ENCODE data around the gene SLC36A3. TPM values are rescaled to one million over a fixed set of nuclear protein-coding genes. Genes with fewer than 3 reads are reported as not detected.
"Not testable (repeated sequence)": the region's sequence is repeated elsewhere in the genome, so short reads cannot be mapped to it uniquely, and the experiment has no call there.

The SLC36A3 gene
- total RNA-seq, 4 donors from 2014 or later, result not detected

DNA sequence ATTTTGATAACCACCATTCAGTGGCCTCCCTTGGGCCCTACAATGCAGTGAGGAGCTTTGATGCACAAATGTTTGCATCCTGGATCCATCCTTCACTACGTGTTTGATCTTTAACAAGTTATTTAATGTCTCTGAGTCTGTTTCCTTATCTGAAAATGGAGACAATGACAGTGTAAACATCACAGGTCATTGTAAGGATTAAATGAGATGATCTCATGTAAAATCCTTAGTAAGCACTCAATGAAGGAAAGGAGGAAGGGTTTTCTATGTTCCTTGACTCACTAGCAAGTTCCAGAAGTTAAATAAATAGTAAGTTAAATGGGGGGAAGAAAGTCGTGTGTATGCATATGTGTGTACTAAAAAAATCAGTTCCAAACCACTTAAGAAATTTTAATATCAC is 9.8 kb upstream of the SLC36A3 start:
- no peak overlapping the region for H3K27ac ChIP-seq (replicated peaks in 1 of 4)
- TF ChIP-seq, protein P1, sequence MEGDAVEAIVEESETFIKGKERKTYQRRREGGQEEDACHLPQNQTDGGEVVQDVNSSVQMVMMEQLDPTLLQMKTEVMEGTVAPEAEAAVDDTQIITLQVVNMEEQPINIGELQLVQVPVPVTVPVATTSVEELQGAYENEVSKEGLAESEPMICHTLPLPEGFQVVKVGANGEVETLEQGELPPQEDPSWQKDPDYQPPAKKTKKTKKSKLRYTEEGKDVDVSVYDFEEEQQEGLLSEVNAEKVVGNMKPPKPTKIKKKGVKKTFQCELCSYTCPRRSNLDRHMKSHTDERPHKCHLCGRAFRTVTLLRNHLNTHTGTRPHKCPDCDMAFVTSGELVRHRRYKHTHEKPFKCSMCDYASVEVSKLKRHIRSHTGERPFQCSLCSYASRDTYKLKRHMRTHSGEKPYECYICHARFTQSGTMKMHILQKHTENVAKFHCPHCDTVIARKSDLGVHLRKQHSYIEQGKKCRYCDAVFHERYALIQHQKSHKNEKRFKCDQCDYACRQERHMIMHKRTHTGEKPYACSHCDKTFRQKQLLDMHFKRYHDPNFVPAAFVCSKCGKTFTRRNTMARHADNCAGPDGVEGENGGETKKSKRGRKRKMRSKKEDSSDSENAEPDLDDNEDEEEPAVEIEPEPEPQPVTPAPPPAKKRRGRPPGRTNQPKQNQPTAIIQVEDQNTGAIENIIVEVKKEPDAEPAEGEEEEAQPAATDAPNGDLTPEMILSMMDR (IDR thresholded peaks at IDR 0.05), result no peak
- no peak for TF ChIP-seq POLR2A (IDR thresholded peaks at IDR 0.05; ENCODE audit: low read depth)
- TF ChIP-seq POLR2AphosphoS5 (IDR thresholded peaks at IDR 0.05), result no peak
- TF ChIP-seq EP300 (IDR thresholded peaks at IDR 0.05), result no peak
- no peak overlapping the region for H3K4me3 ChIP-seq
- 55% methylated on average over 2 of the region's 2 CpGs for WGBS
- no peaks in the 10 kb centered on the region for H3K27me3 ChIP-seq
- no peak for DNase-seq (ENCODE audit: extremely low spot score)
- peaks cover 0 to 10% (median 0%) of the 10 kb centered on the region in 4 donors for H3K9me3 ChIP-seq
- peaks cover 0 to 3% (median 0%) of the 10 kb centered on the region in 4 donors for H3K4me1 ChIP-seq
- no peaks in the 10 kb centered on the region for H3K36me3 ChIP-seq
- intact Hi-C loops (cut with DNase I), result no loop called here

DNA sequence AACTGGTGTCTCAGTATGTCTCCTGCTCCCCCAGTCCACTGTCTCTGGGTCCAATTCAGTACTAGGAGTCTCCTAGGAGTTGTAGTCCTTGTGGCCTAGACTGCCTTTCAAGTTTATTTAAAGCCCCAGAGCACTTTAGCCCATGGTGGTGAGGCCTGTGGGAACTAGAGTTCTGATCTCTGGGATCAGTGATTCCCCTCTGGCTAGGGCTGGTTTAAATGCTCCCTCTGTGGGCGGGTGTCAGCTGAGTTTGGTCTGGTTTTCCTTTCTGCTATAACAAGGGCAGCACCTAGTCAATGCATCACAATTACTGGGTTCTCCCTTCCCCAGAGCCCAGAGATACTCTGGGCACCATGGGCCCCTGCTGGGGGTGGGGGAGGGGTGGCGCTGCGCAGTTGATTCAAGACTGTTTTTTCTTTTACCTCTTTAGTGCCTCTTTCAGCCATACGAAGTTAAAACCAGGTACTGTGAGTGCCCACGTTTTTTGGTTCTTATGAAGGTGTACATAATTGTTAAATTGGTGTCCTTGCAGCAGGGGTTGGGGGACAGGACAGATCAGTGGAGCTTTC is 9.3 kb upstream of the SLC36A3 start:
- intact Hi-C loops (cut with DNase I), result no loop called here
- no peak overlapping the region for H3K27ac ChIP-seq (replicated peaks in 1 of 4)
- DNase-seq (ENCODE audit: extremely low spot score), result no peak
- H3K4me3 ChIP-seq, result no peak overlapping the region
- peaks cover 0 to 10% (median 0%) of the 10 kb centered on the region in 4 donors for H3K9me3 ChIP-seq
- TF ChIP-seq POLR2AphosphoS5 (IDR thresholded peaks at IDR 0.05), result no peak
- no peak for TF ChIP-seq EP300 (IDR thresholded peaks at IDR 0.05)
- TF ChIP-seq, protein P1 (IDR thresholded peaks at IDR 0.05), result no peak
- no peak for TF ChIP-seq POLR2A (IDR thresholded peaks at IDR 0.05; ENCODE audit: low read depth)
- H3K36me3 ChIP-seq, result no peaks in the 10 kb centered on the region
- WGBS, result 80% methylated on average over 5 of the region's 5 CpGs
- H3K27me3 ChIP-seq, result no peaks in the 10 kb centered on the region
- peaks cover 0 to 3% (median 0%) of the 10 kb centered on the region in 4 donors for H3K4me1 ChIP-seq

DNA sequence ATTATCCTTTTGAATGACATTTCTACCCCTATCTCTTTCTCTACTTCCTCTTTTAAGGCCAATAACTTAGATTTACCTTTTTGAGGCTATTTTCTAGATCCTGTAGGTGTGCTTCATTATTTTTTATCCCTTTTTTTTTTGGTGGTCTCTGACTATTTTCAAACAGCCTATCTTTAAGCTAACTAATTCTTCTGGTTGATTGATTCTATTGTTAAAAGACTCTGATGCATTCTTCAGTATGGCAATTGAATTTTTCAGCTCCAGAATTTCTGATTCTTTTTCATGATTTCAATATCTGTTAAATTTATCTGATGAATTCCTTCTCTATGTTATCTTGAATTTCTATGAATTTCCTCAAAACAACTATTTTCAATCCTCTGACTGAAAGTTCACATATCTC is 7.4 kb upstream of the SLC36A3 start:
- TF ChIP-seq POLR2A (IDR thresholded peaks at IDR 0.05; ENCODE audit: low read depth), result no peak
- no peak for TF ChIP-seq POLR2AphosphoS5 (IDR thresholded peaks at IDR 0.05)
- TF ChIP-seq, protein P1 (IDR thresholded peaks at IDR 0.05), result no peak
- Histone ChIP-seq H3K4me3 (no peak overlapping the region), H3K9me3 (peaks cover 0 to 10% (median 0%) of the 10 kb centered on the region in 4 donors), H3K4me1 (no peaks in the 10 kb centered on the region), H3K27me3 (no peaks in the 10 kb centered on the region), H3K27ac (replicated peaks in 1 of 4) (no peak overlapping the region), H3K36me3 (no peaks in the 10 kb centered on the region)
- no peak for DNase-seq (ENCODE audit: extremely low spot score)
- intact Hi-C loops (cut with DNase I), result no loop called here

DNA sequence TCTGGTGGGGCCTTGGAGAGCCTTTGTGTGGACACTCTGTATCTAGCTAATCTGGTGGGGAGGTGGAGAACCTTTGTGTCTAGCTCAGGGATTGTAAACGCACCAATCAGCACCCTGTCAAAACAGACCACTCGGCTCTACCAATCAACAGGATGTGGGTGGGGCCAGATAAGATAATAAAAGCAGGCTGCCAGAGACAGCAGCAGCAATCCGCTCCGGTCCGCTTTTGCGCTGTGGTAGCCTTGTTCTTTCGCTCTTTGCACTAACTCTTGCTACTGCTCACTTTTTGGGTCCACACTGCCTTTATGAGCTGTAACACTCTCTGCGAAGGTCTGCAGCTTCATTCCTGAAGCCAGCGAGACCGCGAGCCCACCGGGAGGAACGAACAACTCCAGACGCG is 6.3 kb upstream of the SLC36A3 start:
- H3K9me3 ChIP-seq; H3K27ac ChIP-seq (replicated peaks in 1 of 4); H3K4me3 ChIP-seq; intact Hi-C loops (cut with DNase I); H3K27me3 ChIP-seq; DNase-seq (ENCODE audit: extremely low spot score); H3K4me1 ChIP-seq; H3K36me3 ChIP-seq: not testable (repeated sequence)
- 94% methylated on average over 15 of the region's 15 CpGs for WGBS

DNA sequence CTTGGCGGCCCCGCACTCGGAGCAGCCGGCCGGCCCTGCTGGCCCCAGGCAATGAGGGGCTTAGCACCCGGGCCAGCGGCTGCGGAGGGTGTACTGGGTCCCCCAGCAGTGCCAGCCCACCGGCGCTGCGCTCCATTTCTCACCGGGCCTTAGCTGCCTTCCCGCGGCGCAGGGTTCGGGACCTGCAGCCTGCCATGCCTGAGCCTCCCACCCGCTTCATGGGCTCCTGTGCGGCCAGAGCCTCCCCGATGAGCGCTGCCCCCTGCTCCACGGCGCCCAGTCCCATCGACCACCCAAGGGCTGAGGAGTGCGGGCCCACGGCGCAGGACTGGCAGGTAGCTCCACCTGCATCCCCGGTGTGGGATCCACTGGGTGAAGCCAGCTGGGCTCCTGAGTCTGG is 5.7 kb upstream of the SLC36A3 start:
- H3K4me1 ChIP-seq; H3K4me3 ChIP-seq; H3K9me3 ChIP-seq; H3K27ac ChIP-seq (replicated peaks in 1 of 4); H3K36me3 ChIP-seq; DNase-seq (ENCODE audit: extremely low spot score); H3K27me3 ChIP-seq; intact Hi-C loops (cut with DNase I): not testable (repeated sequence)
- WGBS, result 92% methylated on average over 7 of the region's 27 CpGs
